Measurements from ENCODE around the gene CDC14A.
"Not testable (repeated sequence)": the region's sequence is repeated elsewhere in the genome, so short reads cannot be mapped to it uniquely, and the experiment has no call there.

CDC14A gene

GRCh38 chr1:100400404-100400803 lies 48.1 kb downstream of the CDC14A start:
- DNase-seq (ENCODE audit: low read depth in 2 of 2, low spot score in 1 of 2), result peak; percentile 17 to 41

GRCh38 chr1:100404821-100405220 lies 52.5 kb downstream of the CDC14A start:
- no peak for DNase-seq (ENCODE audit: low read depth in 2 of 2, low spot score in 1 of 2)

DNA sequence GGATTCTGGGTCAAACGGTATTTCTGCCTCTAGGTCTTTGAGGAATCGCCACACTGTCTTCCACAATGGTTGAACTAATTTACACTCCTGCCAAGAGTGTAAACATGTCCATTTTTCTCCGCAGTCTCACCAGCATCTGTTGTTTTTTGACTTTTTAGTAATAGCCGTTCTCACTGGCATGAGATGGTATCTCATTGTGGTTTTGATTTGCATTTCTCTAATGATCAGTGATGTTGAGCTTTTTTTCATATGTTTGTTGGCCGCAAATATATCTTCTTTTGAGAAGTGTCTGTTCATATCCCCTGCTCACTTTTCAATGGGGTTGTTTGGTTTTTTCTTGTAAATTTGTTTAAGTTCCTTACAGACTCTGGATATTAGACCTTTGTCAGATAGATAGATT lies 53.6 kb downstream of the CDC14A start:
- DNase-seq (ENCODE audit: low read depth in 2 of 2, low spot score in 1 of 2), result not testable (repeated sequence)

DNA sequence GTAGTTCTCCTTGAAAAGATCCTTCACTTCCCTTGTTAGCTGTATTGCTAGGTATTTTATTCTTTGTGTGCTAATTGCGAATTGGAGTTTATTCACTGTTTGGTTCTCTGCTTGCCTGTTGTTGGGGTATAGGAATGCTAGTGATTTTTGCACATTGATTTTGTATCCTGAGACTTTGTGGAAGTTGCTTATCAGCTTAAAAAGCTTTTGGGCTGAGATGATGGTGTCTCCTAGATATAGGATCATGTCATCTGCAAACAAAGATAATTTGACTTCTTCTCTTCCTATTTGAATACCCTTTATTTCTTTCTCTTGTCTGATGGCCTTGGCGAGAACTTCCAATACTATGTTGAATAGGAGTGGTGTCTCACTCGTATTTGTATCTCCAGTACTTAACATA lies 55.1 kb downstream of the CDC14A start:
- not testable (repeated sequence) for DNase-seq (ENCODE audit: low read depth in 2 of 2, low spot score in 1 of 2)

GRCh38 chr1:100411019-100411418 lies 58.7 kb downstream of the CDC14A start:
- DNase-seq (ENCODE audit: low read depth in 2 of 2, low spot score in 1 of 2), result no peak

- DNase-seq (ENCODE audit: low read depth in 2 of 2, low spot score in 1 of 2), result no peak
Observed at GRCh38 chr1:100411574-100411973, 59.3 kb downstream of the CDC14A start.

GRCh38 chr1:100413035-100413434 lies 60.7 kb downstream of the CDC14A start:
- DNase-seq (ENCODE audit: low read depth in 2 of 2, low spot score in 1 of 2), result no peak

- no peak for DNase-seq (ENCODE audit: low read depth in 2 of 2, low spot score in 1 of 2)
Observed at GRCh38 chr1:100414693-100415497, 62.6 kb downstream of the CDC14A start.

DNA sequence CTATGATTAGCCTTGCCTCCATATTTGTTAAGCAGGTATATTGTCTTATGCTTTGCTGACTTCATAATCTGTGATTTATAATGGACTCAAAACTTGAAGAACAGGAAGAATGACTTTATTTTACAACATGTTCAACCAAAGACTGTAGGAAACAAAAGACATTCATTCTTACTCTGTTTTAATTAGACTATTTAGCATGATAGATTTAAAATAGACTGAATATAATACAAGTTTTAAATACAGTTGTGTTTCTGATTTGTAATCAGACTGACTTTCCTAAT lies 63.1 kb downstream of the CDC14A start:
- DNase-seq (ENCODE audit: low read depth in 2 of 2, low spot score in 1 of 2), result no peak

GRCh38 chr1:100419072-100419471 lies 66.8 kb downstream of the CDC14A start:
- no peak for DNase-seq (ENCODE audit: low read depth in 2 of 2, low spot score in 1 of 2)

- no peak for DNase-seq (ENCODE audit: low read depth in 2 of 2, low spot score in 1 of 2)
Observed at GRCh38 chr1:100422065-100422464, 69.8 kb downstream of the CDC14A start.

DNA sequence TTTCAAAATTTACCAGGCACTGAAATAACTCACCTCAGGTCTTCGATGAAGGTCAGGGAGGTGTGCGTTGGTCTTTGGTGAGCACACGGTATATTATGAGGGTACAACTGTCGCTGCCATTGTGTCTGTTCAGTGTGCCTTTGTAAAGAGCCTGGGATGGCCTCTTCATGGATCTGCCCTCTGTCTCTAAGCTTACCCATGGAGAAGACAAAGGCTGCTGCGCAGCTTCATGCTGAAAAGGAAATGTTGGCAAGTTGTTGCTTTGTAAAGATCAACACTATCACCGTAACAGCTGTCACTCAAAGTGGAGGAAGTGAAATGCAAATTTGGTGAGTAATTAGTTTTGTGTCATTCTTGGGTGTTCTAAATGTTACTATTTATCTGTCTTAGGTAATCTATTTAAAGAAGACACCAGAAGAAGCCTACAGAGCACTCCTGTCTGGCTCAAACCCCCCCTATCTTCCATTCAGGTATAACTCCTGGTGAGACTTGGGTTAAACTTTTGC lies 71.6 kb downstream of the CDC14A start:
- DNase-seq (ENCODE audit: low read depth in 2 of 2, low spot score in 1 of 2), result no peak

DNA sequence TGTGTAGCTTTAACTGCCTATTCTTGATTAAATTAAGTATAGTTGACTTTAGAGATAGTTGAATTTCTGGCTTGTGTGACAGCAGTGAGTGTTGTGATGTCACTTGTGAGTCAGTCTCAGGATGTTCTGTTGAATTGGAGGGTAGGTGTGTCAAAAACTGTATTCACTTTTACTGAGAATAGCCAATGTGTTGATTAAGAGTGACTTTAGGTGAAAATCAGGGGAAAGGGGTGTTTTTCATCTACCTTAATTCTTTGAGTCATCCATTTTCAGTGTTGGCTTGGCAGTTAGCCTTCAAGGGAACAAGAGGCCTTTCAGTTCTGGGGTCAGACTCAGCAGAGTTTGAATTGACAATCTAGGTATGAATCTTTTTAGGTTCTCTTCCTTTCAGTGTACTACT lies 75.9 kb downstream of the CDC14A start:
- no peak for DNase-seq (ENCODE audit: low read depth in 2 of 2, low spot score in 1 of 2)

DNA sequence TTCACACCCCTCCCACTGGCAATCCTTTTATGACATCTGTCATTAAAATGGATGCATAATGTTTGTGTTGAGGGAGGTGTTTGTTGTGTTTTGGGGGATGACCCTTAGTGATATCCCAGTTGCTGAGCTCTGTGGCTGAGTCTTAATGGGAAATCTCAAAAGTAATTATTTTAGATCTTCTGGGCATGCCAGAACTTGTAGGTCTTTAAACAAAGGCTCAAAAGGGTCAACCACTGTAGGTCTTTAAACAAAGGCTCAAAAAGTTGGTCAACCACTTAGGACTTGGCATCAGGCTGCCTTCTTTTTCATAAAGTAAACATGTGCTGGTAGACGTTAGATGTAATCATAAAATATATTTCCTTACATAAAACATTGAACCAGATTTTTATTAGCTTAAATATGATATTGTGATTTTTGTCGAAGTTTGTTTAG lies 78.0 kb downstream of the CDC14A start:
- DNase-seq (ENCODE audit: low read depth in 2 of 2, low spot score in 1 of 2), result no peak

DNA sequence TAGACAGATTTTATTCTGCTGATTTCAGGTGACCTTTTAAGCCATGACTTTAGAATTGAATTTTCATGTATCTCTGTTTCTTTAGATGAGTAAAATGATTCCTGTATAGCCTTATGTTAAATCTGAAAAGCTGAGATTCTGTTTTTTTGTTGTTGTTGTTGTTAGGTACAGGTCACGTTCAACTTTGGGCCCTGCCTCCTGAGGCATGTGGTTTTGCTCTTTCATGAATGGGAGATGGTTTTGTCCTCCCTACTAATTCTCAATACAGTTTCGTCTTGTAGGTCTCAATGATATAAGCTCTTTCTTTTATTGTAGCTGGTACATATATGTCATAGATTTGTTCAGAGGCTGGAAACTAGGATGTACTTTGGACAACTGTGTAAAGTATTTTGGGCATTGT lies 79.6 kb downstream of the CDC14A start:
- no peak for DNase-seq (ENCODE audit: low read depth in 2 of 2, low spot score in 1 of 2)

DNA sequence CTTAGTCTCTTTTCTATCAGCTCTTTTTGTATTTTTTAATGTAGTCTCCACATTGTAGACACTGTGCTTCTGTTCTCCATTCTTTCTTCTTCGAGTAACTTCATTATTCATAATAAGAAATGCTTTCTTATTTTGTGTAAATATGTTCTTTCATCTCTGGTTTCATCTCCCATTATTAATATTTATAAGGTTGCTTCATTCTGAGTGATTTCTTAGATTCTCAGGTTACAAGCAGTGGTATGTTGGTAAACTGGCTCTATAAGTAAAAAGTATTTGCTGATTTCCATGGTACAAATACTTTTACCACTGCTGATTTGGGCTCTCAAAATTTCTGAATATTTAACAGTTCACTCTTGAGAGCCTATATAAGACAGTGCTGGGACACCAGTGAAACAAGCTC lies 81.3 kb downstream of the CDC14A start:
- no peak for DNase-seq (ENCODE audit: low read depth in 2 of 2, low spot score in 1 of 2)

- no peak for DNase-seq (ENCODE audit: low read depth in 2 of 2, low spot score in 1 of 2)
Observed at GRCh38 chr1:100434831-100435230, 82.5 kb downstream of the CDC14A start.

- DNase-seq (ENCODE audit: low read depth in 2 of 2, low spot score in 1 of 2), result no peak
Observed at GRCh38 chr1:100438375-100438774, 86.1 kb downstream of the CDC14A start.

DNA sequence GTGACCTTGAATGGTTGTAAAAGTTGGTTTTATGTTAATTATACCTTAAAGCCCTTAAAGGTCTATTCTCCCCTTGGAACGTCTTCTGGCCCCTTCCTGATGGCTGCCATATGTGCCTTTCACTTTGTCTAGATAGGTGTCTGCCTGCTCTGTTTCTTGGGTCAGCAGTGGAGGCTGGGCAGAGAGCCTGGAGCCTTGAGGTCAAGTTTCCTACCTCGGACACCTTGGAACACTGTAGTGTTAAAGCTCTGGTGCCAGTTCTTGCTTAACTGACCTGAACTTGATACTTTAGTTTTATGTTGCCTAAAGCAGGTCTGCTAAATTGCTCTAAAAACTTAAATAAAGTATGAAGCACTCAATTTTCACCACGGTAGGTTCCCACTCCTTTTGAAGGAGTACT lies 86.5 kb downstream of the CDC14A start:
- no peak for DNase-seq (ENCODE audit: low read depth in 2 of 2, low spot score in 1 of 2)

DNA sequence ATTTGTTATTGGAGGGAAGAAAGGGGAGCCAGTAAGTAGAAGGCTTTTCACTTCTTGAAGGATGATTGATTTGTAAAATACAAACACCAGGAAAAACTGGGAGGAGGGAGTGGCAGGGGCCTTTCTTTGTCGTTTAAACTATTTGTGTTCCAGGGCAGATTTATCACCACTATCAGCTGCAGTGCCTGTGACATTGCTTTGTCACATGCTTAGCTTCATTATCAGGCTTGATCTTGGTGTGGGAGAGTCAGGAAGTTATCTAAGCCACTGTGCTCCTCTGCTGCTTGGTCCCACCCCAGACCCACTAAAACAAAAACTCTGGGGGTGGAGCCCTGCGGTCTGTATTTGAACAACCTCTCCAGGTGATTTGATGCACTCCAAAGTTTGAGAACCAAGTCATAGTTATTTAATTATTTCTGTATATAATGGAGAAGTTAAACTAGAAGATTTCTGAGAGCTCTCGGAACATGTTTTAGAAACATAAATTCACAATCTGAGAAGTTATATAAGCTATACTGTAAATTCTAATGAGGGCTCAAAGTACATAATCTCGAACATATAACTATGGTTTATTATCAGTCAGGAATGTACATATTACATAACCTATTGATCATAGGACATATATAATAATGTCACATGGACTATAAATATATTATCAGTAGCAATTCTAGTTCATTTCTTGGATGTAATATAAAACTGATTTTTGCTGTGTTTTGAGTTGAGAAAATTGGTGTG lies 87.9 kb downstream of the CDC14A start:
- DNase-seq (ENCODE audit: low read depth in 2 of 2, low spot score in 1 of 2), result peak; percentile 22 to 55

- DNase-seq (ENCODE audit: low read depth in 2 of 2, low spot score in 1 of 2), result no peak
Observed at GRCh38 chr1:100441146-100441545, 88.8 kb downstream of the CDC14A start.

DNA sequence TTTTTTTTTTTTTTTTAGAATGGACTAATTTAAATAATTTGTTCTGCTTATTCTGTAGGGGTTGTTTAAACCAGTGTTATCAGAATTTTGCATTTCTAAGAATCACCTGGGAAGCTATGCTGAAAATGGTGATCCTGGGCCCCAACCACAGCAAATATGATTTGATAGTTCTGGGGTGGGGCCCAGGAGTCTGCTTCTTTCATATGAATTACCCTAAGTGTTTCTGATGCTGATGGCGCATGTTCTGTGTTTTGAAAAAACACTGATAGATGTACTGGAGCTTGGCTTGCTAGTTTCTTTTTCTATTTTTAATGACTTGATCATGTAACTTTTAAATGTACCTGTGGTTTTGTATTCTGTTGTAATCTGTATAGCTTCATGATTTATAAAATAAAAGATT lies 89.3 kb downstream of the CDC14A start:
- DNase-seq (ENCODE audit: low read depth in 2 of 2, low spot score in 1 of 2), result no peak

Data from stimulated activated CD8-positive, alpha-beta memory T cell treated with anti-CD3 and anti-CD28 coated beads, Interleukin-4, amount 100 ng/mL, for 1 hour (primary cell).